Neural progenitor cell (in vitro differentiated cells): ENCODE data around the gene GALNT13.

Source experiments
- EZH2 ChIP-seq: fragments of 200-600 bp; sonication (generic); IDR thresholded peaks from 2 replicates; pipeline ENCODE4 v1.6.1; 2017; ENCODE audit warnings: antibody characterized with exemption, mild to moderate bottlenecking, moderate library complexity
- EZH2phosphoT487 ChIP-seq: fragments of 200-600 bp; sonication (generic); IDR thresholded peaks from 2 replicates; pipeline ENCODE4 v1.6.1; 2017; ENCODE audit warnings: antibody characterized with exemption

GRCh38 chr2:154480521-154480920, 608.8 kb downstream of the GALNT13 start:
- TF ChIP-seq EZH2phosphoT487 (no peak), EZH2 (no peak)
